Endothelial cell of umbilical vein (primary cell): ENCODE results near the gene GSTCD.
"Not testable (repeated sequence)": the region's sequence is repeated elsewhere in the genome, so short reads cannot be mapped to it uniquely, and the experiment has no call there.

Experiments used
- EZH2 ChIP-seq: IDR thresholded peaks from 2 replicates; pipeline ENCODE4 v1.6.1; 2012; ENCODE audit warnings: borderline replicate concordance, low read depth, mild to moderate bottlenecking, moderate library complexity, low read length, inconsistent platforms; ENCODE audit not compliant: severe bottlenecking
- GATA2 ChIP-seq: IDR thresholded peaks from 2 replicates; pipeline ENCODE4 v1.7.0; 2011; ENCODE audit warnings: low read depth, mild to moderate bottlenecking, moderate library complexity, mixed read lengths, low read length; ENCODE audit not compliant: insufficient read length, insufficient read depth
- MYC ChIP-seq: IDR thresholded peaks from one replicate; pipeline ENCODE4 v1.6.1; 2011; ENCODE audit warnings: mild to moderate bottlenecking, low read depth, low read length
- POLR2A ChIP-seq: IDR thresholded peaks from 2 replicates; pipeline ENCODE4 v1.6.1; 2012; ENCODE audit warnings: low read depth, mild to moderate bottlenecking, control low read depth, low read length
- POLR2AphosphoS5 ChIP-seq: IDR thresholded peaks from 2 replicates; pipeline ENCODE4 v1.6.1; 2012; ENCODE audit warnings: low read depth, mild to moderate bottlenecking, control low read depth, low read length, moderate library complexity; ENCODE audit not compliant: insufficient read depth
- TF ChIP-seq, protein P1 (sequence below), 2 donors: IDR thresholded peaks; 1 replicate in 1 of 2; 2 replicates in 1 of 2; pipeline ENCODE4 v1.5.1; 2011; ENCODE audit warnings: low read length in 2 of 2, mild to moderate bottlenecking in 2 of 2, moderate library complexity in 2 of 2, control low read depth in 1 of 2, inconsistent platforms in 1 of 2, low read depth in 1 of 2; ENCODE audit not compliant: insufficient read depth in 1 of 2; ENCODE audit errors: extremely low read depth in 1 of 2
- TF ChIP-seq, protein P2 (sequence below): IDR thresholded peaks from 2 replicates; pipeline ENCODE4 v1.6.1; 2011; ENCODE audit not compliant: insufficient read depth, insufficient read length

DNA sequence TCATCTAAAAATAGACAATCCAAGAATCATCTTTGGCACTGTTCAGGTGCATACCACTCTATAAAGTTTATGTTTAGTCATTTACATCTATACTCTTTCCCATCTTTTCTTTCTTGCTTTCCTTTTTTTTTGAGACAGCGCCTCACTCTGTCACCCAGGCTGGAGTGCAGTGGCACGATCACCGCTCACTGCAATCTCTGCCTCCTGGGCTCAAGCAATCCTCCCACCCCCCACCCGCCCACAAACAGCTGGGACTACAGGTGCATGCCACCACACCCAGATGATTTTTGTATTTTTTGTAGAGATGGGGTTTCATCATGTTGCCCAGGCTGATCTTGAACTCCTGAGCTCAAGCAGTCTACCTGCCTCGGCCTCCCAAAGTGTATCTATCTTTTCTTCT lies 13.8 kb upstream of the GSTCD start:
- not testable (repeated sequence) for TF ChIP-seq POLR2A, GATA2, MYC, POLR2AphosphoS5, EZH2
- TF ChIP-seq, protein P1, sequence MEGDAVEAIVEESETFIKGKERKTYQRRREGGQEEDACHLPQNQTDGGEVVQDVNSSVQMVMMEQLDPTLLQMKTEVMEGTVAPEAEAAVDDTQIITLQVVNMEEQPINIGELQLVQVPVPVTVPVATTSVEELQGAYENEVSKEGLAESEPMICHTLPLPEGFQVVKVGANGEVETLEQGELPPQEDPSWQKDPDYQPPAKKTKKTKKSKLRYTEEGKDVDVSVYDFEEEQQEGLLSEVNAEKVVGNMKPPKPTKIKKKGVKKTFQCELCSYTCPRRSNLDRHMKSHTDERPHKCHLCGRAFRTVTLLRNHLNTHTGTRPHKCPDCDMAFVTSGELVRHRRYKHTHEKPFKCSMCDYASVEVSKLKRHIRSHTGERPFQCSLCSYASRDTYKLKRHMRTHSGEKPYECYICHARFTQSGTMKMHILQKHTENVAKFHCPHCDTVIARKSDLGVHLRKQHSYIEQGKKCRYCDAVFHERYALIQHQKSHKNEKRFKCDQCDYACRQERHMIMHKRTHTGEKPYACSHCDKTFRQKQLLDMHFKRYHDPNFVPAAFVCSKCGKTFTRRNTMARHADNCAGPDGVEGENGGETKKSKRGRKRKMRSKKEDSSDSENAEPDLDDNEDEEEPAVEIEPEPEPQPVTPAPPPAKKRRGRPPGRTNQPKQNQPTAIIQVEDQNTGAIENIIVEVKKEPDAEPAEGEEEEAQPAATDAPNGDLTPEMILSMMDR (IDR thresholded peaks at IDR 0.05; ENCODE audit: extremely low read depth in 1 of 2, insufficient read depth in 1 of 2, low read depth in 1 of 2, low read length in 2 of 2) = not testable (repeated sequence)
- TF ChIP-seq, protein P2, sequence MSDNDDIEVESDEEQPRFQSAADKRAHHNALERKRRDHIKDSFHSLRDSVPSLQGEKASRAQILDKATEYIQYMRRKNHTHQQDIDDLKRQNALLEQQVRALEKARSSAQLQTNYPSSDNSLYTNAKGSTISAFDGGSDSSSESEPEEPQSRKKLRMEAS = not testable (repeated sequence)
